GM21576 (cell line): ENCODE results near the gene SPHK1.
"Not testable (repeated sequence)": the region's sequence is repeated elsewhere in the genome, so short reads cannot be mapped to it uniquely, and the experiment has no call there.

ENCODE experiments used
- ATAC-seq: cut with Tn5 transposase; IDR thresholded peaks from one replicate; pipeline ENCODE4 v1.9.1; 2021; ENCODE audit warnings: mild to moderate bottlenecking, moderate library complexity; ENCODE audit not compliant: unreplicated experiment

SPHK1 gene, protein sequence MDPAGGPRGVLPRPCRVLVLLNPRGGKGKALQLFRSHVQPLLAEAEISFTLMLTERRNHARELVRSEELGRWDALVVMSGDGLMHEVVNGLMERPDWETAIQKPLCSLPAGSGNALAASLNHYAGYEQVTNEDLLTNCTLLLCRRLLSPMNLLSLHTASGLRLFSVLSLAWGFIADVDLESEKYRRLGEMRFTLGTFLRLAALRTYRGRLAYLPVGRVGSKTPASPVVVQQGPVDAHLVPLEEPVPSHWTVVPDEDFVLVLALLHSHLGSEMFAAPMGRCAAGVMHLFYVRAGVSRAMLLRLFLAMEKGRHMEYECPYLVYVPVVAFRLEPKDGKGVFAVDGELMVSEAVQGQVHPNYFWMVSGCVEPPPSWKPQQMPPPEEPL

DNA sequence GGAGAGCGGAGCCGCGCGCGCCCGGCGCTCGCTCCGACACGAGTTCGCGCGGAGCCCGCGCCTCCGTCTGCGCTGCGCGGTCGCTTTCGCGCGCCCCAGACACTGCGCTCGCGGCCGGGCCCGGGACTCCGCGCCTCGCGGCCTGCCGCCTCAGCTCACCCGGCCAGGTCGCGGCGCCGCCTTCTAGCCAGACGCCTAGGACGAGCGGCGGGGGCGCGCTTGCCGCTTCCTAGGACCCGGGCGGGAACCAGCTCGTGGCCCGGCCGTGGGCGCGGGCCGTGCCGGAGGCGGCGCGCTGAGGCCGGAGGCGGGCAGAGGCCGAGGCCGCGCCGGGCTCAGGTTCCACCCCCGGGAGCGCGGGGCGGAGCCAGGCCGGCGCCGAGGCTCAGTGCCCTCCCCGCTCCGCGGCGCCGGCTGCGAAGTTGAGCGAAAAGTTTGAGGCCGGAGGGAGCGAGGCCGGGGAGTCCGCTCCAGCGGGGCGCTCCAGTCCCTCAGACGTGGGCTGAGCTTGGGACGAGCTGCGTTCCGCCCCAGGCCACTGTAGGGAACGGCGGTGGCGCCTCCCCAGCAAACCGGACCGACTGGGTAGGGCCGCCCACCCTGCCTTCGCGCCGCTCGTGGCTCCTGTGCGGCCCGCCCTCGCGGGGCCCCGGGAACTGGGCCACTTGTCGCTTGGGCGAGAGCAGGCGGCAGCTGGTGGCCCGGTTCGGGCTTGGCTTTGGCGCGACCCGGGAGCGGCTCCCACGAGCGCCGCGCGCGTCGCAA, at the start of gene SPHK1:
Gene SPHK1, plus strand, starts transcription at position 388 of the 765 bp plus-strand sequence. CDS start 1,036 bp downstream, outside the sequence.
- peak; percentile 55 for ATAC-seq

DNA sequence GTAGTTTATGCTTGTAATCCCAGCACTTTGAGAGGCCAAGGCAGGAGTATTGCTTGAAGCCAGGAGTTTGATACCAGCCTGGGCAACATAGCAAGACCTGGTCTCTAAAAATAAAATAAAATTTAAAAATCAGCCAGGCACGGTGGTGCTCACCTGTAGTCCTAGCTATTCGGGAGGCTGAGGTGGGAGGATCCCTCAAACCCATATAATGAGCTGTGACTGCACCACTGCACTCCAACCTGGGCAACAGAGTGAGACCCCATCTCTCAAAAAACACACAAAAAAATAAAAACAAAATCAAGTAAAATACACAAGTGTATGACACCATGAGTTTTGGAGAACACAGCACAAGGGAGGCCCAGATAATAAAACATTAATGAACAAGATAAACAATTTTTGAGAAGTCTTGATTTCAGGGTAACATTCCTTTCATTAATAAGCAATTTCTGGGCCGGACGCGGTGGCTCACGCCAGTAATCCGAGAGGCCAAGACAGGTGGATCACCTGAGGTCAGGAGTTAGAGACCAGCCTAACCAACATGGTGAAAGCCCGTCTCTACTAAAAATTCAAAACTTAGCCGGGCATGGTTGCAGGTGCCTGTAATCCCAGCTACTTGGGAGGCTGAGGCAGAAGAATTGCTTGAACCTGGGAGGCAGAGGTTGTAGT, 48.6 kb upstream of the SPHK1 start:
- ATAC-seq, result no peak

DNA sequence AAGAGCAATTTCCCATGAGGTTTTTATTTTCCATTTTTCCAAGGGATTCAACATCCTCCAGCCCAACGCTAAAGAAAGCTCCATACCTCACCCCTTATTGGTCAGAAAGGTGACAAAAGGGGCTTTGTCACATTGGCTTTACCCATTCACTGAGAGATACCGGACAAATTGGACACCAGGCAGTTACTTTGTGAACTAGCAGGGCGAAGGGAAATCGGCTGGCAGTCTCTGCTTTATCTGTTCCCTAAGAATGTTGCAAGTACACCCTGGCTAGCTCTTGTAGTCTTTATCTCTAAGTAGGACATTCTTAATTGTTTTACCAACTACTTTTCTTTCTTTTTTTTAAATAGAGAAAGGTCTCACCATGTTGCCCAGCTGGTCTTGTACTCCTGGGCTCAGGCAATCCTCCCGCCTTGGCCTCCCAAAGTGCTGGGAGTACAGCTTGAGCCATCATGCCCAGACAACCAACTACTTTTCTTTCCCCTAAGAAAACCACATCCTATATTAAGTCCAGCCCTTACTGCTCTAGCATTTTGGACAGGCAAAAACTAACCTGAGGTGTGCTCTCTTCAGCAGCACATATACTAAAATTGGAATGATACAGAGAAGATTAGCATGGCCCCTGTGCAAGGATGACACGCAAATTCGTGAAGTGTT, 47.5 kb upstream of the SPHK1 start:
- no peak for ATAC-seq

DNA sequence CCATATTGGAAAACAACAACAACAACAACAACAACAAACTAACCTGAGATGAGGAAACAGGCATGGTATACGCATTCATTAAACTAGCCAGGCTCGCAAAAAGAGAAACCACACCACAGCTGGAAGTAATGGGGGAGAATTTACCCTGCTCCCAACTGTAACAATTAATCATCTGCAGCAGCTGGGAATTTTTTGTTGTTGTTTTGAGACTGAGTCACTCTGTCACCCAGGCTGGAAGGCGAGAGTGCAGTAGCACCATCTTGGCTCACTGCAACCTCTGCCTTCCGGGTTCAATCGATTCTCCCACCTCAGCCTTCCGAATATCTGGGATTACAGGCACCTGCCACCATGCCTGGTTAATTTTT, 47.0 kb upstream of the SPHK1 start:
- no peak for ATAC-seq

DNA sequence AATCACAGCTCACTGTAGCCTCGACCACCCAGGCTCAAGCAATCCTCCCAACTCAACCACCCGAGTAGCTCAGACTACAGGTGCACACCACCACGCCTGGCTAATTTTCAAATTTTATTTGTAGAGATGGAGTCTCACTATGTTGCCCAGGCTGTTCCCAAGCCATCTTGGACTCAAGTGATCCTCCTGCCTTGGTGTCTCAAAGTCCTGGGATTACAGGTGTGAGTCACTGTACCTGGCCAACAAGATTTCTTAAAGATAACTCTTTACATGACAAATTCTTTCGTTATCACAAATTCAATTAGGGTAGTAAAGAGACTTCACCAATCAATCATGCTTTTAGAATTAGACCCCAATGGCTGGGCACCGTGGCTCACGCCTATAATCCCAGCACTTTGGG, 43.1 kb upstream of the SPHK1 start:
- ATAC-seq, result no peak

DNA sequence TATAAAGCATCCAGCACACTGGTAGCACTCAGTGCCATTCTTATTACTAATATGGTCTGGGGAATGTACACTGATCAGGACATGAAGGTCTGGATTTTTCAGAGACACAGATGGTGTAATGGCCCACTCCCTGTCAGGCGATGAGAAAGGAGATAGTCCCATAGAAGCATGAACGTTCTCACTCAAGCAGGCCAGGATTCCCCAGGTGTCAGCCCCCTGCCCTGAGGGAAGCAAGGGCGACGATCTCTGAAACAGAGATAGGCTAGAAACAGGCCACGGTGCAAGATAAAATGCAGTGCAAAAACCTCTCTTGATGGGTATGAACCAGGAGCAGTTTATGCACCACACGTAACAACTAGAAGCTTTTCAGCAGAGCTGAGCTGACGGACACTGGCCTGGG, 41.3 kb upstream of the SPHK1 start:
- ATAC-seq, result no peak

DNA sequence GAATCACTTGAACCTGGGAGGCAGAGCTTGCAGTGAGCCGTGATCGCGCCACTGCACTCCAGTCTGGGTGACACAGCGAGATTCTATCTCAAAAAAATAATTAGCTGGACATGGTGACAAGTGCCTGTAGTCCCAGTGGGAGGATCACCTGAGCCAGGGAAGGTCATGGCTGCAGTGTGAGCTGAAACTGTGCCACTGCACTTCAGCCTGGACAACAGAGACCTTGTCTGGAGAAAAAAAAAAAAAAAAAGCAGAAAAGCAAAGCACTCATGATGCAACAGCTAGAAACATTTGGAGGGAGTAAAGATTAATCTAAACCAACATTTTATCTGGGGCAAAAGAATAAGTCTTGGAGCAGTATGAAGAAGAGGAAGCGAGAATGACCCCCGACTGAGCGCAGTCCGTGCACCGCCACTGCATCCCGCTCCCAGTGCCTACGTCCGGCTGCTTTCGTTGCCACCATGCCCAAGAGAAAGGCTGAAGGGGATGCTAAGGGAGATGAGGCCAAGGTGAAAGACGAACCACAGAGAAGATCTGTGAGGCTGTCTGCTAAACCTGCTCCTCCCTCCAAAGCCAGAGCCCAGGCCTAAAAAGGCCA, 38.9 kb upstream of the SPHK1 start:
- no peak for ATAC-seq

DNA sequence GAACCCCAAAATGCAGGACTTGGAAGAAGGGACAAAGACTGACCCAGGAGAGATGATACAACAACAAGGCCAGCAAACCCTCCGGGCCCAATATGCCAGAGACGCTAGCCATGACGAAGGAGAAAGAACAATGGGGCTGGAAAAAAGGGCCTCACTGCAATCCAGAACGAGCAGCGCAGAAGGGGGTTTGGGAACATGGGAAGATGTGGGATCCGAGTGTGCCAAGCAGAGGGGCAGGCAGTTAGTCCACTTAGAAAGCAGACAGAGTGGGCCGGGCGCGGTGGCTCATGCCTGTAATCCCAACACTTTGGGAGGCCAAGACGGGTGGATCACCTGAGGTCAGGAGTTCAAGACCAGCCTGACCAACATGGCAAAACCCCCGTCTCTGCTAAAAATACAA, 37.5 kb upstream of the SPHK1 start:
- not testable (repeated sequence) for ATAC-seq

DNA sequence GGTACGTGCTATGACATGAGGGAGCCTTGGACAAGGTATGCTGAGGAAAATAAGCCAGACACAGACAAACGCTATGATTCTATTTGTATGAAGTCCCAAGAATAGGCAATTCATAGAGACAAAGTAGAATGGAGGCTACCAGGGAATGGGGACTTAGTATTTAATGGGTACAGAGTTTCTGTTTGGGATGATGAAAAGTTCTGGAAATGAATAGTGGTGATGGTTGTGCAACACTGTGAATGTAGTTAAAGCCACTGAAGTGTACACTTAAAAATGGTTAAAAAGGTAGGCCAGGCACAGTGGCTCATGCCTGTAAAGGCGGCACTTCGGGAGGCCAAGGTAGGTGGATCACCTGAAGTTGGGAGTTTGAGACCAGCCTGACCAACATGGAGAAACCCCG, 33.9 kb upstream of the SPHK1 start:
- ATAC-seq, result no peak

DNA sequence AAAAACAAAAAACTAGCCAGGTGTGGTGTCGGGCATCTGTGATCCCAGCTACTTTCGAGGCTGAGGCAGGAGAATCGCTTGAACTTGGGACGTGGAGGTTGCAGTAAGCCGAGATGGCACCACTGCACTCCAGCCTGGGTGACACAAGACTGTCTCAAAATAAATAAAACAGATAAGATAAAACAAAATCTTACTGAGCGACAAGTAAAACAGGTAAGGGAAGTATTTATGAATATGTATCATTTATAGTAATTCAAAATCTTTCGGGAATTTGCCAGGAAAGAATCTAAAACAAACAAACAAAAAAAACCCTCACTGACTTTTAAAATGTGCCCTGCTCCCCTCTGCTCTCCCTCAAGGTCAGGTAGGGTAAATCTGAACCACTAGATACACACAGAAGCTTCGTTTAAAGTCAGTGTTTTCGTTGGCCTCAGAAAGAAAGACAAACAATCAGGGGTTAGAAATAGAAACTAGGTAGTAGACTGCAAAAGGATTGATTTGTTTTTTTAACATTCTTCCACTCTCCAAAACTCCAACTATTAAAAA, 32.8 kb upstream of the SPHK1 start:
- no peak for ATAC-seq

DNA sequence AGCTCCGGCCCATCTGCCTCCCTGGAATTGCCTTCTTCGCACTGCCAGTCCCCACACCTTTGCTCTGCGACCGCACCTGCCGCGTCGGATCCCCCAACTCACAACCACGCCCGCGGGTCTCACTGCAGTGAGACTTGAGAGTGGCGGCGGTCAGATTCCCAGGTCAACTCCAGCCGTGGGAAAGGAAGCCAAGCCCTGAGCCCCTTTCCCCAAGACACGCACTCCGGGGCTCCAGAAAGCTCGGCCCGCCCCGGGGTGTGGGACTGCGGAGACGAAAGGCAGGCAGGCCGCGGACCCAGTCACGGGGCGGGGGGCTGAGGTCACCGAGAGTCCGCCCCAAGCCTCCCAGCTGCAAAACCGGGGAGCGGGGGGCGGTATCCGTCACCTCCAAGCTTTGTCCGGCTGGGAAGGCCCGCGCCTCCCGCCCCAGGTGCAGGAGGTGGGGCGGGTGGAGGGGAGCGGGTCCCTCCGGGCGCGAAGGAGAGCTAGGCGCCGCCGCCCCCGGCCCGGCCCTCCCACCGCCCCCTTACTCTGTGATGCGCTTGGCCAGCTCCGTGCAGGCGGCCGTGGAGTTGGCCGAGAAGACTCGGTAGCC, 31.3 kb upstream of the SPHK1 start:
- ATAC-seq, result peak; percentile 11

DNA sequence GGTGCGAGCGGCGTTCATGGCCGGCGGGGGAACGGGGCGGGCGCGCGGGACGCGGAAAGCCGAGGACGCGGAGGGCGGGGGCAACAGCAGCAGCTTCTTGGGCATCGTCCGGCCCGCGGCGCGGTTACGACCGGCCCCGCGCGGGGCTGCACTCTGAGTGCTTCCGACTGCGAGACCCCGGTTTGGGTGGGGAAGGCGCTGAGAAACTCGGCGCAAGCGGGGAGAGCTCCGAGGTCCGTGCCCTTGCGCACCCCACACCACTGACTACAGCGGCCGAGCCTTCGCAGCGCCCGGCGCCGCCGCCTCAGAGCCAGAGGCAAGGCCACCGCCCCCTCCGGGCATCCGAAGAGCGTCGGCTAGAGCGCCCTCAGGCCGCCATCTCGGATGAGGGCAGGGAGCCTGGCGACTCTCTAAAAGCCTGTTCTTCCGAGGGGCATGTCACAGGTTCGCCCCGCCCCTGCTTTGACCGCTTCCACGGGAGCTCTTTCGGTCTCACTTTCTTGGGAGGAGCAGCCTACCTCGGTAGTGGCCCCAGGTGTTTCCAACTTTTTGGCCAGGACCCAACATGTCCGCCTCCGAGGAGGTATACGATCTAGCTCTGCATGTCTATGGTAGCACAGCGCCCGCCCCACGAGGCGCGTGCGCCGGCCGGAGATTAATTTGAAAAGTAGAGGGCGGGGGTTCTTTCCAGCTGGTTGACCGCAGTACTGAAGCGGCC, 30.7 kb upstream of the SPHK1 start, which contains the start of gene PRPSAP1:
Gene PRPSAP1, minus strand, starts transcription at position 318 of the 718 bp plus-strand sequence. Its CDS starts 213 bp downstream, at position 105.
- peak; percentile 80 for ATAC-seq

DNA sequence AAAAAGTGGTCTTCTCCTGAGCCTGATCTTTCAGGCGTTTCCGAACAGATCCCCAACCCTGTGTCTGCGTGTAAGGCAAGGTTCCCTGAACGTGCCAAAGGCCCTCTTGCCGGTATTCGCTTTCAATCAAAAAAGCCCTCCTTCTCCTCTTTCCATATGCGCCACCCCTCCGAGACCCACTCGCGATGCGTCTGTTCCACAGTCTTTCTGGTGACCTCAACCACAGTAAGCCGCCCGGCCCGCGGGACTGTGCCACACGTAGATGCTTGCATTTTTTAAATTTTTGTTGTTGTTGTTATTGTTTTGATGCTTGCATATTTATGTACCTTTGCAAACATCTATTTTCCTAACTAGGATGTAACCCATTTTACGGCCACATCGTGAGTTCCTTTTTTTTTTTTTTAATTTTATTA, 30.1 kb upstream of the SPHK1 start:
- no peak for ATAC-seq

DNA sequence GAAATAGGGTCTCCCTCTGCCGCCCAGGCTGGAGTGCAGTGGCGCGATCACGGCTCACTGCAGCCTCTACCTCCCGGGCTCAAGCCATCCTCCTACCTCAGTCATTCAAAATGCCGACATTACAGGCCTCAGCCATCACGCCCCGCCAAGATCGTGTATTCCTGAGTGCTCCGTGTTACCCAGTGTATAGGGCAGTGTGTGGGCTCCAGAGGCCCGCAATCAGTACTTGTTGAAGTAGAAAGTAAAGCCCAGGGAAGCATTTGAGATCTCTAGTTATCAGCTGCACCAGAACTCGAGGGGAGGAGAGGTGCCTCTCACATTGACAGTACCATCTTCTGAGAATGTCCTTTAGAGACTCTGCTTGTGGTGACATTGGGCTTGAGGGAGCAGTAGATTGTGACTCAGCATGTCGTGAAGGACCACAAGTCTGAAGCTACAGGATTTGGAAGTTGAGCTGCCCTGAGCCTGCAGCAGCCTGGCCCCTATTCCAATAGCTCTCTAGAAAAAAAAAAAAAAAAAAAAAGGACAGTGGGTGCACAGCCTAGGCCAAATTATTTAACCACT, 29.6 kb upstream of the SPHK1 start:
- no peak for ATAC-seq

DNA sequence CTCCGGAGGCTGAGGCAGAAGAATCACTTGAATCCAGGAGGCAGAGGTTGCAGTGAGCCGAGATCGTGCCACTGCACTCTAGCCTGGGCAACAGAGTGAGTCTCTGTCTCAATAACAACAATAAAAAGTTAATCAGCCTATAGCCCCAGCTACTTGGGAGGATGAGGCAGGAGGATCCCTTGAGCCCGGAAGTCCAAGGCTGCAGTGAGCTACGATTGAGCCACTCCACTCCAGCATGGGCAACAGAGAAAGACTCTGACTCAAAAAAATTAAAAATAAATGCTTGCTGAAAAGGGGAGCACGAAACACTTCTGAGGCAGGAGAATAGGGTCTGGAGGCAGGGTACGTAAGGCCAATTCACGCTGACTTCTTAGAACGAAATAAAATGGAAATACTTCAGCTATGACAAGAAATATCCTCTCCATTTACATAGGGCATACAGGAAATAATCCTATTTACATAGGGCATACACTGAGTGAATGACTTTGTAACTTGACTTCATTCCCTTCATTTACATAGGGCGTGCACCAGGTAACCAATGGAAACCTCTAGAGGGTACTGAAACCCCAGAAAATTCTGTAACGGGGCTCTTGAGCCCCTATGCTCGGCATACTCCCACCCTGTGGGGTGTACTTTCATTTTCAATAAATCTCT, 27.5 kb upstream of the SPHK1 start:
- no peak for ATAC-seq

DNA sequence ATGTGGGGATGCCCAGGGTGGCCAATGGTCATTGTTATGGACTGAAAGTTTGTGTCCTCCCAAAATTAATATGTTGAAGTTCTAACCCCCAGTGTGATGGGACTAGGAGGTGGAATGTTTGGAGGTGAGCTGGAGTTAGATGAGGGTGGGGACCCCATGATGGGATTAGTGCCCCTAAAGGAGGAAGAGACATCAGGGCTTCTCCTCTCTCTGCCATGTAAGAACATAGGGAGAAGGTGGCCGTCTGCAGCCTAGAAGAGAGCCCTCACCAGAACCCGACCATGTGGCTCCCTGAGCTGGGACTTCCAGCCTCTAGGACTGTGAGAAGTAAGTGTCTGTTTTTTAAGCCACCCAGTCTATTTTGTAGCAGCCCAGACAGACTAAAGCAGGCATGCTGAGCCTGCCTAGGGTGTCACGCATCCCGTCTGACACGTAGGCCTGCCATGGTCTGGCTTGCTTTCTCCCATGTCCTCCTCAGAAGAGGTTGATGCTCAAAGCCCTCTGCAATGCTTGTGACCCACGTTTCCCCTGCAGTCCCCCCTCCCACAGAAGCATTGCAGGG, 26.7 kb upstream of the SPHK1 start:
- no peak for ATAC-seq

DNA sequence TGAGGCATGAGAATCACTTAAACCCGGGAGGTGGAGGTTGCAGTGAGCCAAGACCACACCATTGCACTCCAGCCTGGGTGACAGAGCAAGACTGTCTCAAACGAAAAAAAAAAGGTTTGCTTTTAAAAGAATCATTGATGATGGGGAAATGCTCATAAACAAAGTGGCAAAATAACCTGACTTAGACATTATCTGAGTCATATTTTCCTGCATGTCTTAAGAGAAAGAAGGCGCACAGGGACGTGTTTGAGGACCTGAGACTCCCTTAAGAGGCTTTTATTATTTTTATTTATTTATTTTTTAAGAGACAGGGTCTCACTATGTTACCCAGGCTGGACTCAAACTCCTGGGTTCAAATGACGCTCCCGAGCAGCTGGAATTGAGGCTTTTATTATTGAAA, 25.0 kb upstream of the SPHK1 start:
- ATAC-seq, result no peak

DNA sequence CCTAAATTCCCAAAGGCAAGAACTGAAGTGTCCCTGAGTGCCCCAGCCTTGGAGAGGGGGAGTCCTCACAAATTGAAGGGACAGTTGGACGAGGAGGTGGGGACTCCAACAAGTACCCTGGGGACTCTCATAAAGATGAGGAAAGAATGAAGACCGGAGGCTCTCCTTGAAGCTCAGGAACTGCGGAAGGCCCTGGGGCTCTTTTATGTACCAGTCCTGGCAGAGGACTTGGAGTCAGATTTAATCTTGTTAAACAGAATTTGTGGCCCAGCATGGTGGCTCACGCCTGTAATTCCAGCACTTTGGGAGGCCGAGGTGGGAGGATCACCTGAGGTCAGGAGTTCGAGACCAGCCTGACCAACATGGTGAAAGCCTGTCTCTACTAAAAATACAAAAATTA, 24.6 kb upstream of the SPHK1 start:
- not testable (repeated sequence) for ATAC-seq
